Activated CD8-positive, alpha-beta memory T cell treated with anti-CD3 and anti-CD28 coated beads for 48 hours (primary cell): ENCODE measurements around the gene AEBP1.

Source experiments
- DNase-seq, 3 experiments: peaks; one replicate each; pipeline ENCODE4 v3.0.0-alpha.2; 2020; ENCODE audit warnings: low read depth in 2 of 3, low spot score in 2 of 3

AEBP1 gene

DNA sequence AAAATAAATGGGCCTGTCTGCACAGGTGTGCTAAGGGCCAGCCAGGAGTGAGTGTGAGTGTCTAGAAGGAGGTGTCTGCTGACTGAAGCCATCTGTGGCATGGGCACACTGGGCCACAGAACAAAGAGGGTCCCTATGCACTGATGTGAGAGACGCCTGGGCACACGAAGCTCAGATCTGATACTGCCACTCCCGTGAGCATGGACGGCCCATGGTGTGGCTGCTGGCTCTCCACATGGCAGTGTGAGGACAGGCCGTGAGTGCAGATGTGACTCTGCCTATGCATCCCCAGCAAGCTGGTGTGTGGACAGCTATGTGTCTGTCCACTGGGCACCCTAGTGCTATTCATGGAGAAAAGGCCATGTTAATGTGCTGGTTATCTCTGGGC lies 49.8 kb downstream of the AEBP1 start:
- no peak for DNase-seq

GRCh38 chr7:44154703-44155102 lies 50.6 kb downstream of the AEBP1 start:
- no peak for DNase-seq

DNA sequence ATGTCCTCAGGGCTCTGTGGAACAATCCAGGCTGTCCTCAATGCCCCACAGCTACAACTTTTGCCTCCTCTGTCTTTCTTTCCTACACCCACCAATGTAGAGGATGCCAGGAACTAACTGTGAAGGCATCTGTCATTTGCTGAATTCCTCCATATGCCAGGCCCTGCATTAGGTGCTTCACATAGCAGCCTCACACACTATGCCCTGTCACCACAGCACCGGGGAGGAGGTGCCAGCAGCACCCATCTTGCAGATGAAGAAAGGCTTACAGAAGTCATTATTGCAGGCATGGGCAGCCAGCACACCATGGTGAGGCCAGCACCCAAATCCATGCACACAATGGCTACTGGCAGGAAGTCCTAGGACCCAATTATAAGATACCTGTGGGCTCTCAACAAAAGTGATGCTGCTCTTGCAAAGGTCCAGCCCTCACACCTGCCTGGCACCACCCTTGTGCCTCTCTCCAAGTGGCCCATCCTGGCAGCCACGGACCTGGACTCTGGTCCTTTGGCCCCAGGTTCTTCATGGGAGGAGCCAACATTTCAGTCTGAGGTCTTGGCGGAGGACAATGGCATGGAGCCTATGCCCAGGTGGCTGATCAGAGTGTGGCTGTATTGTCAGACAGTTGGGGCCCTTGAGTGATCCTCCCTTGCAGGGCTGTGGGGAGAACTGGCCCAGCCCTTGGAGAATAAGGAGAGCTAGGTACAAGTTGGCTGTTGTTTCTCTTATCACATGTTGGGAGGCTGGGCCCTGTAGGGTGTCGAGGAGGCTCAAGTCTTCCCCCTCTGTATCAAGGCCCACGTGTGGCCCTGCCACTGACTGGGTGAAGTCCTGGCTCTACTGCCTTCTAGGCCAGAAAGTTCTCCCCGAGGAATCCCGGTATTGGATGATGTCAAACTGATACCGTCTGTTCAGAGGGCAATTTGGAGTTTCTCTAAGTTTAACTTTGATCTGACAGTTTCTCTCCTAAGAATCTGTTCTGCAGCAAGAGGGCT lies 51.3 kb downstream of the AEBP1 start:
- no peak for DNase-seq

GRCh38 chr7:44156453-44157010 lies 52.4 kb downstream of the AEBP1 start:
- DNase-seq, result no peak

DNA sequence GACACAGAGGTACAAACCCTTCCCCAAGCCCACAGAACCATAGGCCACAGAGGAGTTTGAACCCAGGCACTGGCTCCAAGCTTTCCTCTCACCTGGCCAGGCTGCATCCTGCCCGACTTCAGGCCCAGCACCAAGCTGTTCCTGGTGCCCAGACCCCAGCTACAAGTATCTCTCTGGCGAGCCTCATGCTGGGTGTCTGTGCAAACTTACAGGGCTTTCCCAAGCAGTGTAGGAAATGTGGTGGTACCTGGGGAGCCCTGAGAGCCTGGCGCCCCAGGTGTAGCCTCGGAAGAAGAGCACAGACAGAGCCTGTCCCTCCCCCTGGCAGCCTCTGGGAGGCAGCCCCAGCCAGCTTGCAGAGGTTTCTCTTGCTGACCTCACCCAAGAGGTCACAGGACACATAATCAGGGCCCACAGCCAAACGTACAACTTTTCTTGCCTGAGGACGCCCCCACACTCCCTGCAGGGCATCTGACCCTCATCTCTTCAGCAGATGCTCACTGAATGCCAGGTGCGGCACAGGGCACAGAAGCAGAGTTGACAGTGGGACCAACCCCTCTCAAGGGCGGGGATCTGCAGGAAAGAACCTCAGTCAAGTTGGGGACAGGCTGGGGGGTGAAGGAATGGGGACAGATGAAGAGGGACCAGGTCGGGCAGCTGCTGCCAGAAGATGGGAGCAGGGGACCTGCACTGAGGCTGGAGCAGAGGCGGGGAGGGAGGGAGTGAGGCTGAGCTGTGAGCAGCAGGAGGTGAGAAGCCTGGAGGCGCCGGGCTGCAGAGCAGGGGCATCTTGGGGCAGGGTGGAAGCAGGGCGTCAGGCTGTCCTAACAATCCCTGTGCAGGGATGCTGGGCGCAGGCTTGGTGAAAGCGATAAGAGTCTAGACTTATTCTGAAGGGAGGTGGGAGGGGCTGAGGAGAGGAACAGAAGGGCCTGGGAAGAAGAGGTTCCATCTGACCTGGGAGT lies 53.3 kb downstream of the AEBP1 start:
- no peak for DNase-seq

DNA sequence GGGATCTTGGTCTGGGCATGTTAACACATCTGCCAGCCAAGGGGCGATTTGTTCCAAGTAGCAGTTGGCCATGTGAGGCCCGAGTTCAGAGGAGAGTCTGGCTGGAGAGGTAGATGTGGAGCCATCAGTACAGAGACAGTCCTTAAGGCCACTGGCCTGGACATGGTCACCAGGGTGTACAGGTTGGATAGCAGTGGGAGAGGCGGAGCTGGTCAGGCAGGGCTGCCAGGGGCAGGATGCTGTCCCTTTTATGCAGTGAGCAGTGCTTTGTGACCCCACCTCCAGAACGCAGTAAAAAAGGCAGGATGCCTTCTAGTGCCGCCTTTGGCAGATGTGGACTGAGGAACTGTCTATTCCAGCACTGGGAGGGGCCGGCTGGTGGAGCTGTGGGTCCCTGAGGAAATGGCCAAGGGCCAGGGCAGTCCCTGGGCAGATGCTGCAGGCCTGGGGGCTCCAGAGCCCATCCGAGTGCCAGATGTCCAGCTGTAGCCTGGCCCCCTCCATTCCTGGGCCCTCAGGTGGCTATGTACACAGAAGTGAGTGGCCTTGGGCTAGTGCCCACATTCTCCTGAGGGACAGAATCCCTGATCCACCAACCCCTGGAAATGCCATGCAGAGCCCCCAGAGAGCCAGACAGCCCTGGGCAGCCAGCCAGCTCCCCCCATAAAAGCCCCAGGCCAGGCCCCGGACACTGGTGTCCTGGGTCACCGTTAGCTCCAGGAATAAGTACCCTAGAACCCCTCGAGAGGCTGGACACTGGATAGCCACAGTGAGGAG lies 54.1 kb downstream of the AEBP1 start:
- no peak for DNase-seq

GRCh38 chr7:44158873-44159631 lies 54.9 kb downstream of the AEBP1 start:
- DNase-seq, result no peak

DNA sequence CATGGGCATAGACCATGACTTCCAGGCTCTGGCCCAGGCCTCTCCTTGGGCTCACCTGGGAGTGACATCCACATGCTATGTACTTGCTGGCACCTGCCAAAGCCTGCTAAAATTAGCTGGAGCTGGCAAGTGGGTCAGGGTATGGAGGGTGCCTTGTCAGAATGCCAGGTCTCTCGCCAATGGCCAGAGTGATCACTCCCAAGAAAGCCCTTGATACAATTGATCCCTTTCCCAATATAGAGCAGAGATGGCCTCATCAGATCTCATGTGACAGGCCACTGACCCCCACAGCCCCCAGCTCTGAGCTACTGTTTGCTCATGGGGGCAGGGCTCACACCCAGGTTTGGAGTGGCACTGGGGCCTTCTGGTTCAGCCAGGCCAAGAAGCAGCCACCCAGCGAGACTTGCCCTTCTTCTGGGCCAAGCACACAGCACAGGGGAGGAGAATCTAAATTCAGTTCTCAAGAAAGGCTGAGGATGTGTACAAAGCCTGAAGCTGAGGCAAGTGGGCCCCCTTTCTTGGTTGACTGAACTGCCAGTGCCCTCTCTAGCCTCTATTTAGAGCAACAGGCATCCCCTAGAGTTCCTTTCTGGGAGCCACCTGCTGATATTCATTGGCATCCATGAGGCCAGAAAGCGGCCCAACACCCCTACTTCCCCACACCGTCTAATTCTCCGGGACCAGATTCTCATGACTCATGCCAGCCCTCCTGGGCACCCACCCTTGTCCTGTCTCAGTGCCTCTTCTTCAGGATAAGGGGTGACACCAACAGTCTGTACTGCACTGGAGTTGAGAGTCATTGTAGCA lies 55.9 kb downstream of the AEBP1 start:
- DNase-seq, result no peak

DNA sequence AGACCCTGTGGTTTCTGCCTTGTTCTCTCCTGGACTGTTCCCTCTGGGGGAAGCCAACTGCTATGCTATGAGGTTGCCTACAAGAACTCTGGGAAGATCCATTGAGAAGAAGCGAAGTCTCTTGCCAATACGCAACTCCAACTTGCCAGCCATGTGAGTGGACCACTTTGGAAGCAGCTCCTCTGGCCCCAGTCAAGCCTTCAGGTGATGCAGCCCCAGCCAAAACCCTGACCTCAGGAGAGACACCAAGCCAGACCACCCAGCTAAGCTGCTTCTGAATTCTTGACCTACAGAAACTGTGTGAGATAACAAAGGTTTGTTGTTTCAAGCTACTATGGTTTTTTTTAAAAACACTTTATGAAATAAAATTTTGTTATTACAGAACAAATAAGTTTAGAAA lies 57.2 kb downstream of the AEBP1 start:
- DNase-seq, result no peak

GRCh38 chr7:44162179-44162578 lies 58.0 kb downstream of the AEBP1 start:
- no peak for DNase-seq

GRCh38 chr7:44162785-44163395 lies 58.7 kb downstream of the AEBP1 start:
- DNase-seq, result no peak

GRCh38 chr7:44163591-44163990 lies 59.4 kb downstream of the AEBP1 start:
- no peak for DNase-seq
